Effector CD4-positive, alpha-beta T cell (primary cell): ENCODE measurements around the gene SLC52A3. TPM values are rescaled to one million over a fixed set of nuclear protein-coding genes. Genes with fewer than 3 reads are reported as not detected.
"Not testable (repeated sequence)": the region's sequence is repeated elsewhere in the genome, so short reads cannot be mapped to it uniquely, and the experiment has no call there.

Experiments used
- DNase-seq: peaks from one replicate; pipeline ENCODE4 v3.0.0-alpha.2; 2020
- total RNA-seq: gene quantifications from one replicate; lab custom pipeline; 2026; lab: John Stamatoyannopoulos, UW

Gene SLC52A3
- not detected for total RNA-seq

GRCh38 chr20:768426-768978, at the start of gene SLC52A3:
Gene SLC52A3, minus strand, starts transcription at chr20:768500. Its CDS starts 2,726 bp downstream, at chr20:765774.
- DNase-seq, result no peak

GRCh38 chr20:815914-816606, 47.8 kb upstream of the SLC52A3 start:
- DNase-seq, result peak; percentile 57

GRCh38 chr20:815226-815625, 46.9 kb upstream of the SLC52A3 start:
- no peak for DNase-seq

- DNase-seq, result no peak
Observed at GRCh38 chr20:813390-813789, 45.1 kb upstream of the SLC52A3 start.

GRCh38 chr20:812435-812814, 44.1 kb upstream of the SLC52A3 start:
- not testable (repeated sequence) for DNase-seq

GRCh38 chr20:811776-812434, 43.6 kb upstream of the SLC52A3 start:
- DNase-seq, result not testable (repeated sequence)

GRCh38 chr20:805713-806112, 37.4 kb upstream of the SLC52A3 start:
- no peak for DNase-seq

- DNase-seq, result no peak
Observed at GRCh38 chr20:801678-802077, 33.4 kb upstream of the SLC52A3 start.

- DNase-seq, result not testable (repeated sequence)
Observed at GRCh38 chr20:800026-800425, 31.7 kb upstream of the SLC52A3 start.

GRCh38 chr20:798746-799145, 30.4 kb upstream of the SLC52A3 start:
- not testable (repeated sequence) for DNase-seq

- no peak for DNase-seq
Observed at GRCh38 chr20:796921-797320, 28.6 kb upstream of the SLC52A3 start.

GRCh38 chr20:792248-792647, 23.9 kb upstream of the SLC52A3 start:
- DNase-seq, result no peak

- DNase-seq, result no peak
Observed at GRCh38 chr20:791056-791455, 22.8 kb upstream of the SLC52A3 start.

GRCh38 chr20:787825-788224, 19.5 kb upstream of the SLC52A3 start:
- no peak for DNase-seq

GRCh38 chr20:779771-780170, 11.5 kb upstream of the SLC52A3 start:
- DNase-seq, result no peak

- no peak for DNase-seq
Observed at GRCh38 chr20:776165-776564, 7.9 kb upstream of the SLC52A3 start.

GRCh38 chr20:775679-776135, 7.4 kb upstream of the SLC52A3 start:
- DNase-seq, result no peak

- no peak for DNase-seq
Observed at GRCh38 chr20:774660-775057, 6.4 kb upstream of the SLC52A3 start.

GRCh38 chr20:774016-774659, 5.8 kb upstream of the SLC52A3 start:
- no peak for DNase-seq

- DNase-seq, result no peak
Observed at GRCh38 chr20:772806-773205, 4.5 kb upstream of the SLC52A3 start.

GRCh38 chr20:771741-772464, 3.6 kb upstream of the SLC52A3 start:
- no peak for DNase-seq

- DNase-seq, result no peak
Observed at GRCh38 chr20:770691-771090, 2.4 kb upstream of the SLC52A3 start.

GRCh38 chr20:766906-767305, 1.4 kb downstream of the SLC52A3 start:
- DNase-seq, result no peak
